GM21447 (cell line): ENCODE results near the gene NCLN.
A peak's percentile ranks its signal among the peaks of the same experiment; 100 is the strongest.
"Not testable (repeated sequence)": the region's sequence is repeated elsewhere in the genome, so short reads cannot be mapped to it uniquely, and the experiment has no call there.

Source experiments
- ATAC-seq: cut with Tn5 transposase; IDR thresholded peaks from one replicate; pipeline ENCODE4 v1.9.1; 2021; ENCODE audit not compliant: unreplicated experiment

The NCLN gene

GRCh38 chr19:3154957-3155736 is 30.6 kb upstream of the NCLN start:
- peak; percentile 76 for ATAC-seq

GRCh38 chr19:3157096-3157845 is 28.5 kb upstream of the NCLN start:
- ATAC-seq, result no peak

GRCh38 chr19:3159565-3159964 is 26.2 kb upstream of the NCLN start:
- ATAC-seq, result no peak

- ATAC-seq, result no peak
Observed at GRCh38 chr19:3160219-3160618, 25.5 kb upstream of the NCLN start.

GRCh38 chr19:3161453-3161852 is 24.3 kb upstream of the NCLN start:
- ATAC-seq, result no peak

- ATAC-seq, result no peak
Observed at GRCh38 chr19:3162418-3163229, 23.1 kb upstream of the NCLN start.

- ATAC-seq, result no peak
Observed at GRCh38 chr19:3163230-3163886, 22.4 kb upstream of the NCLN start.

- no peak for ATAC-seq
Observed at GRCh38 chr19:3163943-3164342, 21.8 kb upstream of the NCLN start.

- ATAC-seq, result no peak
Observed at GRCh38 chr19:3167533-3168272, 18.0 kb upstream of the NCLN start.

GRCh38 chr19:3171894-3172672 is 13.6 kb upstream of the NCLN start:
- ATAC-seq, result no peak

GRCh38 chr19:3172673-3173000 is 13.1 kb upstream of the NCLN start:
- ATAC-seq, result not testable (repeated sequence)

- no peak for ATAC-seq
Observed at GRCh38 chr19:3175781-3176714, 9.7 kb upstream of the NCLN start.

GRCh38 chr19:3176715-3177501 is 8.8 kb upstream of the NCLN start:
- ATAC-seq, result no peak

- ATAC-seq, result no peak
Observed at GRCh38 chr19:3178377-3178972, 7.3 kb upstream of the NCLN start, which contains the start of gene S1PR4. S1PR4 (plus strand) TSS chr19:3178769; CDS start chr19:3178793, 24 bp downstream.

GRCh38 chr19:3178973-3179738 is 6.6 kb upstream of the NCLN start:
- ATAC-seq, result no peak

GRCh38 chr19:3179739-3180293 is 5.9 kb upstream of the NCLN start:
- ATAC-seq, result no peak
